ENCODE results near the gene RNF157.

DNA sequence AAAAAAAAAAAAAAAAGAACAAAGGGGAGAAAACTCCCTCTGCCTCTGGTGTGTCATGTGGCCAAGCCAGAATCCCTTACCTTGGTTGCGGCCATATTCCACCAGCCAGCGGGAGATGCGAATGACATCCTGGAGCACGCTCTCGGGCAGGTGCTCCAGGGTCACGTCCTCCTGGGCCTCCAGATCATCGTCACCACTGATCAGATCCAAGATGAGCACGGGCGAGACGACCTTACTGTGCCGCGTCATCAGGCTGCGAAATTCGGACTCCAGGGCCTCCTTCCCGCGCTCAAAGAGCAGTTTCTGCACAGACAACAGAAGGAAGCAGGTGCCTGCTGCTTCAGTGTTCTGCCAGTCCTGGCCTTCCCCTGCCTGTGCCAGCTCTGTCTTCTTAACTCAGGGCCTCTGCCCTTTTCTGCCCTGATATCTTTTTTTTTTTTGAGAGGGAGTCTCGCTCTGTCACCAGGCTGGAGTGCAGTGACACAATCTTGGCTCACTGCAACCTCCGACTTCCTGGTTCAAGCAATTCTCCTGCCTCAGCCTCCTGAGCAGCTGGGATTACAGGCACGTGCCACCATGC is 142.5 kb downstream of the RNF157 start:
- TF ChIP-seq, protein P1, sequence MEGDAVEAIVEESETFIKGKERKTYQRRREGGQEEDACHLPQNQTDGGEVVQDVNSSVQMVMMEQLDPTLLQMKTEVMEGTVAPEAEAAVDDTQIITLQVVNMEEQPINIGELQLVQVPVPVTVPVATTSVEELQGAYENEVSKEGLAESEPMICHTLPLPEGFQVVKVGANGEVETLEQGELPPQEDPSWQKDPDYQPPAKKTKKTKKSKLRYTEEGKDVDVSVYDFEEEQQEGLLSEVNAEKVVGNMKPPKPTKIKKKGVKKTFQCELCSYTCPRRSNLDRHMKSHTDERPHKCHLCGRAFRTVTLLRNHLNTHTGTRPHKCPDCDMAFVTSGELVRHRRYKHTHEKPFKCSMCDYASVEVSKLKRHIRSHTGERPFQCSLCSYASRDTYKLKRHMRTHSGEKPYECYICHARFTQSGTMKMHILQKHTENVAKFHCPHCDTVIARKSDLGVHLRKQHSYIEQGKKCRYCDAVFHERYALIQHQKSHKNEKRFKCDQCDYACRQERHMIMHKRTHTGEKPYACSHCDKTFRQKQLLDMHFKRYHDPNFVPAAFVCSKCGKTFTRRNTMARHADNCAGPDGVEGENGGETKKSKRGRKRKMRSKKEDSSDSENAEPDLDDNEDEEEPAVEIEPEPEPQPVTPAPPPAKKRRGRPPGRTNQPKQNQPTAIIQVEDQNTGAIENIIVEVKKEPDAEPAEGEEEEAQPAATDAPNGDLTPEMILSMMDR (conservative IDR thresholded peaks at IDR 0.05): no peak
- TF ChIP-seq ZFX (IDR thresholded peaks at IDR 0.05): no peak
